T-helper 2 cell (primary cell): ENCODE results near the gene CCT5.

Experiments
- DNase-seq, 5 experiments: peaks; one replicate each; pipeline versions ENCODE4 v3.0.0 to v3.0.0-alpha.2; 2012 to 2022
- total RNA-seq, 2 donors: gene quantifications; one replicate each; lab custom pipeline; 2026; lab: John Stamatoyannopoulos, UW

Gene CCT5
- total RNA-seq, result 68.9 to 101 reads per million in 2 donors

DNA sequence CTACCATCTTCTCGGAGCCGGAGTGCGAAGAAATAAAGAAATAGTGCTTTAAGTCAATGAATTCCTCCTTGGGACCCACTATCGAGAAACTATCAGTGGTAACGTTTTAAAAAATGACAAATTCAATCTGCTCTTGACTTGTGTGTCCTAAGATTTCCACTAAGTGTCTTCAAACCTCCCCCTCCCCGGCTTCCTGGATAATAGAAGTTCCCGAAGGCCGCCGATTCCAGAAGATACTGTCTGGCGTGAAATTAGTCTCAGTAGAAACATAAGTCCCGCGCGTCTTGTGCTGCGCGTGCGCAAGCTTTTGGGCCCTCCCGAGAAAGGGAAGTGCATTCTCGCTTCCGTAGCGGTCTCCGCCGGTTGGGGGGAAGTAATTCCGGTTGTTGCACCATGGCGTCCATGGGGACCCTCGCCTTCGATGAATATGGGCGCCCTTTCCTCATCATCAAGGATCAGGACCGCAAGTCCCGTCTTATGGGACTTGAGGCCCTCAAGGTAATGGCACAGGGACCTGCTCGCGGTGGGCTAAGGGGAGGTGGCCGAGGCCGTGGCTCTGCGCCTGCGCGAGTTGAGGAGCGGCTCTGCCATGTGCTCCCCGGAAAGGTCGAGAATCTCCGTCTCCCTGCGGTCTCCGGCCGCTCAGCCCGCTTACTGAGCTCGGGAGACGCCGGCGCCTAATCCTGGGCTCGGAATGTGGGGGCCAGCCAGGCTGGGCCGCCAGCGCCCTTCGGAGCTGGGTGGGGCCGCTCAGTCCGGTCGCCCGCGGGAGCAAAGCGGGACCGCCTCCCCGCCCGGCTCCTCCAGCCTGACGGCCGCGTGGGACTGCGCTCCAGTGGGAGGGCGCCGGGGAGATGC, at the start of gene CCT5:
TSS of gene CCT5 (plus strand) at position 333 of the 858 bp plus-strand sequence. CDS start at position 394, 61 bp downstream.
- peak; percentile 75 to 98 (median 86) for DNase-seq

DNA sequence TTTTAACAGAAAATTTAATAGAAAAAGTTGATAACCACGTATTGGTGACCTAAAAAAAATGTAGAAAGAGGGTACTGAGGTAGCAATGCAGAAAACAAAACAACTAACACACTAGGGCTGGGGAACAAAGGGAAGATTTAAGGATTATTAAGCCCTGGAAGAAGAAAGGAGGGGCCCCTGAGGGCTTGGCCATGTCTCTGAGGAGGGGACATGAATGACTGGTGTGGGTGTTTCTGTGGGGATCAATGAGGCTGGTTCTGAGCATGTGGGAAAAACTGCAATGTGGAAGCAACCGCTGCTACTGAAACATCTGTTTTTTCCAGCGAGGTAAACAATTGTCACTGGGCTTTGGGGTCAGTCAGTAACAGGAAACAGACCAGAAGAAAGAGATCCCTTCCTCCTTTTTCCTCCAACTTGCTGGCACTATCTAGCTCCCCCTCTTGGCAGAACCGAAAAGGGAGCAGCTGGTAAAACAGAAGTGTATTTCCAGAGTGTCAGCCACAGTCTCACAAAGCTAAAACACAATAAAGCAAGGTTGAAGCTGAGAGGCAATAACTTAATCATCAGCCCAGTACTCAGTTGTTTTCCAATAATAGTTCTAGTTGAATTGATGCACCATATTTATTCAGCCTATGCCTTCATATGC, 48.7 kb upstream of the CCT5 start:
- no peak for DNase-seq

DNA sequence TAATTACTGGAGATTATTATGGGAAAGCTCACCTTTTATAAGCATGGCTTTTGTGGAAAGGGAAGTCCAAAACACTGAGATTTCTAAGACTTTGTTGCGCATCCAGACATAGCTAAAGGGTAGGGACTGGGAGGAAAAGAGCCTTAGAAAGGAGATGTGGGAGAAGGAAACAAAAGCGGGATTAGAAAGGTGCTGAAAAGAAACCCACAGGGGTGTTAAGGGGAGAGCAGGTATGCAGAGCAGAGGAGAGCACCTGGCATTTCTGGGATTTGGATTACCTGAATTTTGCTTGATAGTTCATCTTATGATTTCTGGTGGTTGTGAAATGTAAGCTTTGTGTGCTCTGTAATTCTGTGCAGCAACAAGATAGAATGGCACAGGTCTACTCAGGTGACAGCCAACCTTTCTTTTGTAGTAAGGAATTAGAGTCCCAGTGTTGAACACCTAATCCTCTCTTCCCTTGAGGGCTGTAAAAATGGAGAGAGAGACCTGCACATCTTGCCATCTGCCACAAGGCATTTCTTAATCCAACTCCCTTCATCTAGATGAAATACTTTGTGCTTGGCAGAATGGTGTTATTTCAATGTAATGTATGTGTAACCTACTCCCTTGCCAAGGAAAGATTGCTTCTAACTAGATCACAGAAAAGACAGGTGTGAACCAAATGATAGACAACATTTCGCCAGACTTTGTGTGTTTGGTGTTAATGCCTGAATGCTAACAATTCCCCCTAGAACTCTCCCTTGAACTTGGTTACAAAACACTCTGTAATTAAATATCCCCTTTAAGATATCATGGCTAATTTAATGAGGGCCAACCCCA, 47.8 kb upstream of the CCT5 start:
- no peak for DNase-seq

DNA sequence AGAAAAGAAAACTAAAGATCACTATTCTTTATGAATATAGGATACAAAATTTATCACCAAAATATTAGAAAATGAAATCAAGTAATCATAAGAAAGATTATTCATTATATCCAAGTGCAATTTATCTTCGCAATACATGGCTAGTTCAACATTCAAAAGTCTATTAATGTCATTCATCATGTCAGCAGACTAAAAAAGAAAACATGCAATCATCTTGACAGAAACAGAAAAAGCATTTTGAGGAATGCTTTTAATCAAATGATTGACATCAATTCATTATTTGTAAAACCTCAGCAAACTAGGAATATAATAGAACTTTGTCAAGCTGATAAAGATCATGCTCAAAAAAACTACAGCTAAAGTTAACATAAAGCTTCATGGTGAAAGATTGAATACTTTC, 41.1 kb upstream of the CCT5 start:
- no peak for DNase-seq

DNA sequence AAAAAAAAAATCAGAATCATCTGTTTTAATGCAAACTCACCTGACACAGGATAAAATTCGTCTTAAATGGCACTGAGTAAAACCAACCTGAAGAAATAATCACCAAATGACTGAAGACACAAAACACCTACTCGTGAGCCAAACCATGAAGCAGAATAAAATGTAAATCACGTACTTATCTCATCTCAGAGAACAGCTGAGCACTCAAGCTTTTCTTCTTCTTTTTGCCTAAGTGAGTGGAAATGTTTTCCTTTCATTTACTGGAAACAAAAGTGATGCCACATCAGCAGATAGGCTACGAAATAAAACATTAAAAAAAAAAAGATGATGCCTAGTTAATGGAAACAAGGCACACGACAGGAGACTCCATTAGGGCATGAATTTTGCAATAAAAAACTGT, 36.8 kb upstream of the CCT5 start:
- DNase-seq, result no peak

DNA sequence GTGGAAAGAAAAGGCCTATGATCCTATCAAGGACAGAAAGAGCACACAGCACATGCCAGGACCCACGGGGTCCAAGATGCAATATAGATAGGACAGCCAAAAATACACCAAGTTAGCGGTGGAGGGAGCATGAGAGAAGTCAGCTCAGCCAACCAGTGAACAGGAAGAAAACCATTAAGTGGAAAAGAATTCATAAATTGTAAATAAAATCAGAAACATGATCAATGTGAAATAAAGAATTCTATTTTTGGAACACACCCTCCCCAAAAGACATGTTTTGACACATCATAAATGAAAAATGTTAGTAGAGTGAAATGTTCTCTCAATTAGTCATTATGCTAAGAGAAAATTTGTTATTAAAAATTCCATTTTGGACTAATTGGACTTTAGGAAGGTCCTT, 36.0 kb upstream of the CCT5 start:
- DNase-seq, result no peak

- no peak for DNase-seq
Observed at GRCh38 chr5:10215366-10215765, 34.7 kb upstream of the CCT5 start.

DNA sequence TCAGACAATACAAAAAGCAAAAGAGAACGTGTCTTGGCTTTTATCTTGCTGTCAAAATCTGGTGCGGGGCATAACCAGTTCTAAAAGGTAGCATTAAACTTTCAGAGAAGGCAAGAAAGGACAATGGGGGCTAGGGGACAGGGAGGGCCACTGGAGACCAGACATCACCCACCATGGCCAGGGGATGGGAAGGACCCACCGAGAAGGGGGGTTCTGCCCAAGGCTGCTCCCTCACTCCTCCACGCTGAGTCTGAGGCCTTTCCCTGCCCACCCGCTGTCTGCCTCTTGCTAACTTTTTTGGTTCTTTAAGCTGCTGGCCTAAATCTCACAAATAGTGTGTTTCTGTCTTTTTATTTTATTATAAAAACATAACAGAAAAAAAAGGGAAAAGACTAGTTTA, 34.0 kb upstream of the CCT5 start:
- no peak for DNase-seq

DNA sequence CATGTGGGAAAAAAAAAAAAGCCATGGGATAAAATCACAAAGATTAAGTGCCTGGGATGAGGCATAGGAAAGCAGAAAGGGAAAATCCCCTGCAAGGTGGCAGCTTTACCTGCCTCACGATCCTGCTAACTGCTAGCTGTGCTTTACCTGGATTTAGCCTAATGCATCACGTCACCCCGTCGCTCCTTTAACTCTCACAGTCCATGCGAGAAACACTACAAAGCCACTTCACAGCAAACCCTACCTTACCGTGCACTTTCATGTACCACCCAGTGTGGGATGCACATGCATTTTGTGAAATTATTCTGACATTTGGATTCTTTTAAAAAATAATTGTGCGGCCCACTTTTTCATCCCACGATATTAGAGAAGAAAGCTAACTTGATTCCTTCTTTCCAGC, 31.4 kb upstream of the CCT5 start:
- no peak for DNase-seq

DNA sequence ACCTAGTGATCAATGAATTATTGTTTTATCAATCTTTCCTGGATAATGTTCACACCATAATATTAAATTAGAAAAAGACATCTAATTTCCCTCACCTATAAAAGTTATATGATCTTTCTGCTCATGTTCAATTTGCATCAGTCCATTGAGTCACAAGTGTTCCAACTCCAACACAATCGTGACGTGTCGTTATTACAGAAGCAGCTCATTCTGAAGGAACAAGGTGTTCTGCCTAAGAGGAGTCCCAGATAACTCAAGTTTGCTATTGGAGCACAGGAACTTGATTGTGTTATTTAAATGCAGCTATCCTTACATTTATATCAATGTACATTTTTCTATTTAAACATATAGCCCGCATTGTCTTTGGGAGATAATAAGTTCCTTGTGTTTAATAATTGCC, 31.0 kb upstream of the CCT5 start:
- DNase-seq, result no peak

GRCh38 chr5:10220248-10220647, 29.8 kb upstream of the CCT5 start:
- no peak for DNase-seq

GRCh38 chr5:10222326-10222725, 27.8 kb upstream of the CCT5 start:
- no peak for DNase-seq

- DNase-seq, result no peak
Observed at GRCh38 chr5:10227379-10227778, 22.7 kb upstream of the CCT5 start.

- no peak for DNase-seq
Observed at GRCh38 chr5:10228288-10228687, 21.8 kb upstream of the CCT5 start.

DNA sequence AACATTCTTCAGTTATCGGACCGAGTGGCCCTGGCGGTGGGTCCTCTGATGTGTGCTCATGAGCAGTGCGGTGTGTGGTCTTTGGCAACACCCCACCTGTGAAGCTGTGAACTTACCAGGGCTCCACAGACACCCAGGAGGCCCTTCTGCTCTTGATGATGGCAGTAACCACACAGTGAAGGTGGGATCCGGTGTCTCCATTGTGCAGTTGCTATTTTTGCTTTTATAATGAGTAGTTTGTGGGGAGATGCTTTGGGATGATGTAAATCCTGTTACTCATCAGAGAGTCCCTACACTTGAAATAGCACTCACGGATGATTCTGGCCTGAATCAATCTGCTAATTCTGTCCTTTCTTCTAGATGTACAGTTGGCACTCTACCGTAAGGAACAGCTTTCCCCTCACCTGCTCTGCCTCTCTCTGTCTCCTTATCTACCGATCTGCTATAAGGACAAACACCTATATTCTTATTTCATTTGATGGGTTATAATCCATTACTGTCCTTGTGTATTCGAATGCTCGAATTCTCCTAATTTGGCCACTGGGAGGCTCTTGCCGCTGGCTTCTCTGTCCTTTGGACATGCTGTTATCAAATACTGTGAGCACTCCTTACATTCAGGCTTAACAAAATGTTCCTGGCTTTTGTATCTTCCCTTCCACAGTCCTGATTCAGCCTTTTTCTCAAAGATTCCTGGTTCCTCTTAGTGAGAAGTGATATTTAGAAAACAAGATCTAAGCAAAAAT, 20.6 kb upstream of the CCT5 start:
- no peak for DNase-seq

- DNase-seq, result no peak
Observed at GRCh38 chr5:10232386-10232785, 17.7 kb upstream of the CCT5 start.

DNA sequence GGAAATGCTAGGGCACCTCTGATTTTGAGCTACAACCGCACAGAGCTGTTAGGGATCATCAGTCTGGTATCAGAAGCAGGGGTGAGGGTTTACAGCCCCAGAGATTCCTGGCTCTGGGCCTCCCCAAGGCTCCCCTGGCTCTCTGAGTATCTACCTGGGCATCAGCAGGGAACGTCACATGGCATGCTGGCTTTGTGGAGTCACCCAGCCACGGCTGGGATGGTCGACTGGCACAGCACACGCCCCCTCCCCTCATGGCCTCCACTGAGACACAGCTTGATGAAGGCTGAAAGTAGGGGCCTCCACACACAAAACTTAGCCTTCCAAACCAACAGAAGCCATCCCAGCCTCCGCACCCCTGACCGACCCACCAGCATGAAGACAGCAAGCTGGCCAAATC, 17.1 kb upstream of the CCT5 start:
- DNase-seq, result no peak

DNA sequence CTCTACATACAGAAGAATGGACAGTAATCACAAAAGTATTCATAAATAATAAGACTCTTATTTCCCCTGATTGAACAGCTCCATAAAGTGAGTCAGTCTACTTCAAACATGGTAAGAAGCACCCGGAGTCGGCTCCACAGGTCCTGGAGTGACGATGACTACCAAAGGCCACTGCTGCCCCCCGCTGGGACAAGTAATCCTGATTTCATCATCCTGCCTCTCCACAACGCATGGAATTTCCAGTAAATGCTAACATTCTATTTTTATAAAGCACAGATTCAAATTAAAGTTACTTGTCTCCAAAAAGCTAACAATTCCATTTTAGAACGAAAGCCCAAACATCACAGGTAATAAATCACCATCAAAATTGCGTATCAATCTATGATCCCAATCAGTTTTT, 16.6 kb upstream of the CCT5 start:
- no peak for DNase-seq

GRCh38 chr5:10235350-10235749, 14.7 kb upstream of the CCT5 start:
- DNase-seq, result no peak

DNA sequence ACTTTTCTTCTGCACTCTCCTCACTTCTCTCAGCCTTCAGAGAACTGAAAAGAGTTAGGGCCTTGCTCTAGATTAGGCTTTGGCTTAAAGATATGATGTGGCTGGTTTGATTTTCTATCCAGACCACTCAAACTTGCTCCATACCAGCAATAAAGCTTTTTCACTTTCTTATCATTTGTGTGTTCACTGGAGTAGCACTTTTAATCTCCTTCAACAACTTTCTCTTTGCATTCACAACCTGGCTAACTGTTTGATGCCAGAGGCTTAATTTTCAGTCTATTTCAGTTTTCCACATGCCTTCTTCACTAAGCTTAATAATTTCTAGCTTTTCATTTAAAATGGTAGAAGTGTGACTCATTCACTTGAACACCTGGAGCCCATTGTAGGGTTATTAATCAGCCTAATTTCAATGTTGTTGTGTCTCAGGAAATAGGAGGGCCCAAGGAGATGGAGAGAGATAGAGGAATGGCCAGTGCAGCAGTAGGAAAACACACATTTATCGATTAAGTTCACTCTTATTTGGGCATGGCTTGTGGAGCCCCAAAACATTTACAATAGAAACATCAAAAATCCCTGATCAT, 6.3 kb upstream of the CCT5 start:
- DNase-seq, result no peak

GRCh38 chr5:10244342-10244944, 5.6 kb upstream of the CCT5 start:
- DNase-seq, result no peak

DNA sequence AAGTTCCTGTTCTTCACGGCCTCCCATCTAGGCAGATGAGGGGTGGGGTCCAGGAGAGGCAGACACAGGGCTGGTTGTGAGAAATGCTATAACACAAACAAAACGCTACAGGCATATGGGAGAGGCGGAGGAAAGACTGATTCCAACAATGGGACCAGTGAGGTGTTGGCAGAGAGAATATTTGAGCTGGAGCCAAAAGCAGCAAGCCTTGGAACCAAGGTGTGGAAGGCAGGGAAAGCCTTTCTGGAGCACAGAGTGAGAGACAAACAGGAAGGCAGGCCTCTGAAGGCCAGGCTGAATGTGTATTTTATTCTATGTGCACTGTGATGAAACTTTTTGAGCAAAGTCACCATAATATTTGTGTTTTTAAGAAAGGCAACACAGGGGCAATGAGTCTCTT, 3.3 kb upstream of the CCT5 start:
- DNase-seq, result no peak
